Endothelial cell (in vitro differentiated cells): ENCODE measurements around the gene GC. TPM values are rescaled to one million over a fixed set of nuclear protein-coding genes. Genes with fewer than 3 reads are reported as not detected.

ENCODE experiments used
- DNase-seq: peaks from one replicate; pipeline ENCODE4 v3.0.0; 2021; ENCODE audit warnings: low spot score
- H3K27ac Mint-ChIP-seq: one replicate; pipeline ENCODE4 v1.8.0; 2021; ENCODE audit warnings: mixed read lengths, inconsistent platforms; ENCODE audit not compliant: unreplicated experiment
- H3K27me3 Mint-ChIP-seq: one replicate; pipeline ENCODE4 v1.8.0; 2021; ENCODE audit warnings: mild to moderate bottlenecking, moderate library complexity, mixed read lengths, inconsistent platforms; ENCODE audit not compliant: unreplicated experiment
- H3K36me3 Mint-ChIP-seq: one replicate; pipeline ENCODE4 v1.8.0; 2021; ENCODE audit warnings: mild to moderate bottlenecking, low read depth, mixed read lengths, inconsistent platforms; ENCODE audit not compliant: unreplicated experiment
- H3K4me1 Mint-ChIP-seq: one replicate; pipeline ENCODE4 v1.8.0; 2021; ENCODE audit warnings: mild to moderate bottlenecking, mixed read lengths, inconsistent platforms; ENCODE audit not compliant: unreplicated experiment
- H3K4me3 Mint-ChIP-seq: one replicate; pipeline ENCODE4 v1.8.0; 2021; ENCODE audit warnings: mild to moderate bottlenecking, mixed read lengths, inconsistent platforms; ENCODE audit not compliant: unreplicated experiment
- H3K9me3 Mint-ChIP-seq: one replicate; pipeline ENCODE4 v1.8.0; 2021; ENCODE audit warnings: mixed read lengths, inconsistent platforms; ENCODE audit not compliant: unreplicated experiment
- CTCF ChIP-seq: fragments of 200-600 bp; sonication (generic); IDR thresholded peaks from one replicate; pipeline ENCODE4 v1.5.0; 2021; ENCODE audit warnings: antibody characterized with exemption; ENCODE audit not compliant: unreplicated experiment
- long read RNA-seq: library from polyadenylated mRNA; unstranded; transcript quantifications from one replicate; pipeline ENCODE4 v2.0.0, GENCODE V29; 2020; ENCODE audit not compliant: unreplicated experiment
- total RNA-seq: library from RNA; stranded (reverse); fragmentation: NEBNext Ultra II Directional; extraction: Animal tissue kit (Norgen Biotek cat#: 25700); gene quantifications from one replicate; pipeline ENCODE4 v1.2.1, GENCODE V29; 2021; ENCODE audit not compliant: unreplicated experiment

GC gene
- total RNA-seq, result 0.23 TPM
- long read RNA-seq, result 0 reads

GRCh38 chr4:71783972-71784371 lies at the start of gene GC:
GC (minus strand) TSS chr4:71784079; CDS start chr4:71784018, 61 bp downstream.
- no peak for DNase-seq
- peak; percentile 18 for TF ChIP-seq CTCF
- Mint-ChIP-seq H3K27ac (no peak within 1 kb of the TSS), H3K36me3 (no peaks in the 10 kb centered on the region), H3K27me3 (no peaks in the 10 kb centered on the region), H3K4me3 (no peak within 1 kb of the TSS), H3K4me1 (peaks cover 3% of the 10 kb centered on the region), H3K9me3 (no peaks in the 10 kb centered on the region)

- Mint-ChIP-seq H3K27me3 (no peaks in the 10 kb centered on the region), H3K4me1 (peaks cover 8% of the 10 kb centered on the region), H3K27ac (no peak overlapping the region), H3K36me3 (no peaks in the 10 kb centered on the region), H3K9me3 (no peaks in the 10 kb centered on the region), H3K4me3 (no peak overlapping the region)
- TF ChIP-seq CTCF, result no peak
- no peak for DNase-seq
These were observed 49.5 kb upstream of the GC start for GRCh38 chr4:71833232-71833900.

- no peak for DNase-seq
- H3K4me3 Mint-ChIP-seq, result no peak overlapping the region
- no peaks in the 10 kb centered on the region for H3K9me3 Mint-ChIP-seq
- peaks cover 1% of the 10 kb centered on the region for H3K27me3 Mint-ChIP-seq
- no peaks in the 10 kb centered on the region for H3K36me3 Mint-ChIP-seq
- no peak for TF ChIP-seq CTCF
- H3K27ac Mint-ChIP-seq, result no peak overlapping the region
- H3K4me1 Mint-ChIP-seq, result peaks cover 16% of the 10 kb centered on the region
These were observed 48.2 kb upstream of the GC start for GRCh38 chr4:71832049-71832448.

- H3K9me3 Mint-ChIP-seq, result no peaks in the 10 kb centered on the region
- H3K27ac Mint-ChIP-seq, result no peak overlapping the region
- no peak for TF ChIP-seq CTCF
- peaks cover 1% of the 10 kb centered on the region for H3K27me3 Mint-ChIP-seq
- no peak overlapping the region for H3K4me3 Mint-ChIP-seq
- peaks cover 3% of the 10 kb centered on the region for H3K36me3 Mint-ChIP-seq
- H3K4me1 Mint-ChIP-seq, result peaks cover 23% of the 10 kb centered on the region
- no peak for DNase-seq
These were observed 46.8 kb upstream of the GC start for GRCh38 chr4:71830497-71831190.

- no peak for DNase-seq
- H3K4me3 Mint-ChIP-seq, result no peak overlapping the region
- no peaks in the 10 kb centered on the region for H3K9me3 Mint-ChIP-seq
- H3K4me1 Mint-ChIP-seq, result peaks cover 27% of the 10 kb centered on the region
- peaks cover 1% of the 10 kb centered on the region for H3K27me3 Mint-ChIP-seq
- no peak for TF ChIP-seq CTCF
- H3K27ac Mint-ChIP-seq, result no peak overlapping the region
- H3K36me3 Mint-ChIP-seq, result peaks cover 3% of the 10 kb centered on the region
These were observed 44.6 kb upstream of the GC start for GRCh38 chr4:71828470-71828869.
